Effector CD4-positive, alpha-beta T cell (primary cell): ENCODE data around the gene FSTL4.
"Not testable (repeated sequence)": the region's sequence is repeated elsewhere in the genome, so short reads cannot be mapped to it uniquely, and the experiment has no call there.

Experiments used
- DNase-seq: peaks from one replicate; pipeline ENCODE4 v3.0.0-alpha.2; 2020

Gene FSTL4

GRCh38 chr5:133400120-133400519 is 212.2 kb downstream of the FSTL4 start:
- no peak for DNase-seq

DNA sequence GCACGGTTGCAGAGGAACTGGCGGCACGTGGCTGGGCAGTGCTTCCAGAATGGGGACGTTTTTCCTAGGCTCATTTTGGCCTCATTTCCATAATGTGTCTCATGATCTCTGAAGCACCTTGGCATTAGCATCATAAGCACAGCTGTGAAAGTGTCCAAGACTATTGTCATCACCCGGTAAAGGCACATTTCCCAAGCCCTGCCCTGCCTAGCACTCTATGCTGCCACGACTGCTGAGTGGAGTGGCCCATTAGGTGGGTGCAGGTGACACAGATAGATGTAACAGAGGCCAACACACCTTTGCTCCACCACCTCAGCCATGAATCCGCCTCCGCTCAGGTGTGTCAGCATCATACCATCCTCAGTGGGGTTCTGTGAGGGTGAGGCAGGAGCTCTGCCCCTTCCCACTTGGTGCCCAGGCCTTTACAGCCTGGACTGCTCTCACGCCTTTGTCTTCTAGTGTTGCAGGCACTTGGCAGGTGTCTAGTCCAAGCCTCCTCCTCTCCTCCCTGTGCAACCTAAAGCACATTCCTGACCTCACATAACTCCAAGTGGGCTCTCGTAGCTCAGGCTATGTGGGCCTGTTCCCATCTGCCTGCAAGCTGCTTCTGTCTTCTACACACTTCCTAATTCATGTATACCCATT is 213.0 kb downstream of the FSTL4 start:
- no peak for DNase-seq

- DNase-seq, result no peak
Measured at GRCh38 chr5:133398646-133399101, 213.7 kb downstream of the FSTL4 start.

GRCh38 chr5:133397990-133398645 is 214.2 kb downstream of the FSTL4 start:
- no peak for DNase-seq

DNA sequence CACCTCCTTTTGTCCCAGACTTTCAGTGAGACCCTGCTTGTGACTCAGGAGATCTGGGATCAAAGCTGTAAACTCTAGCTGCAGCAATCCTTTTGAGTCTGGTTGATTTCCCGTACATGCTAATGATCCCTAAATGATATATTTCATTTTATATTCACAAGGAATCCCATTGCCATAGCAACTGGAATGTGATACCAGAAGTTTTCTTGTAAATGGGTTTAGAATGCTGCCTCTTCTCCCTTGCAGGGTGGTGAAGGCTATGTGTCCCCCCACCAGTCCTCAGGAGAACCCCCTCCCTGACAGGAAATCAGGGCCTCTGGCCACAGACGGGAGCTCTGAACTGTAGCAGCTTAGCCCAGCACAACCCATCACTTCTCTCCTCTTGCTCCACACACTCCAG is 215.0 kb downstream of the FSTL4 start:
- DNase-seq, result no peak

- no peak for DNase-seq
Measured at GRCh38 chr5:133396814-133397213, 215.5 kb downstream of the FSTL4 start.

DNA sequence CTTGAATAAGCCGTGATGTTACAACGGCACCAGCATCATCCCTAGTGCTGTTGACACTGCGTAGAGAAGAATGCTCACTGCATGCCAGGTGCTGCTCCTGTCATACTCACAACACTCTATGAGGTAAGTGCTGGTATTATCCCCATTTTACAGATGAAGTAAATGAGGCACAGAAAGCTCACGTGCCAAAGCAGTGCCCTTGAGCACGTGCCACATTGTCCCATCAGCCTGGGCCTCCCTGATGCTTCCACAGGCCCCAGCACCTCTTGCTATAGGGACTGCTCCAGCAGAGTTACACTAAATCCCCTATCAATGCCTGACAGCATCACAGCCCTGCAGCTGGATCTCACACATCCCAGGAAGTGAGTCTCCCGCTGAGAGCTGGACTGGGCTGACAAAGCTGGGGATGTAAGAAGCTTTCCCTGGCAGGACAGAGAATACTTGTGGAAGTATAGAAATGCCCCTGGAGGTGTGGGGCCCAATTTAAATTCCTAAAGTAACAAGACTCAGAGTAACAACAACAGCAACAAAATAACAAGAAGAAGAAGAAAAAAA is 216.1 kb downstream of the FSTL4 start:
- no peak for DNase-seq

DNA sequence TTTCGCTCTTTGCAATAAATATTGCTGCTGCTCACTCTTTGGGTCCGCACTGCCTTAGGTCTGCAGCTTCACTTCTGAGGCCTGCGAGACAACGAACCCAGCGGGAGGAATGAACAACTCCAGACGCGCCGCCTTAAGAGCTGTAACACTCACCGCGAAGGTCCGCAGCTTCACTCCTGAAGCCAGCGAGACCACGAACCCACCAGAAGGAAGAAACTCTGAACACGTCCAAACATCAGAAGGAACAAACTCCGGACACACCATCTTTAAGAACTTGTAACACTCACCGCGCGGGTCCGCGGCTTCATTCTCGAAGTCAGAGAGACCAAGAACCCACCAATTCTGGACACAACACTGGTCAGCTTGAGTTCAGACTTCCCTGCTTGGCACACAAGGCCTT is 217.1 kb downstream of the FSTL4 start:
- DNase-seq, result not testable (repeated sequence)

DNA sequence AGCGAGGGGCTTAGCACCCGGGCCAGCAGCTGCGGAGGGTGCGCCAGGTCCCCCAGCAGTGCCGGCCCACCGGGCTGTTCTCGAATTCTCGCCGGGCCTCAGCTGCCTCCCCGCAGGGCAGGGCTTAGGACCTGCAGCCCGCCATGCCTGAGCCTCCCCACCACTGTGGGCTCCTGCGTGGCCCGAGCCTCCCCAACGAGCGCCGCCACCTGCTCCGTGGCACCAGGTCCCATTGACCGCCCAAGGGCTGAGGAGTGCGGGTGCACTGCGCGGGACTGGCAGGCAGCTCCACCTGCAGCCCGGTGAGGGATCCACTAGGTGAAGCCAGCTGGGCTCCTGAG is 217.9 kb downstream of the FSTL4 start:
- not testable (repeated sequence) for DNase-seq

- DNase-seq, result no peak
Measured at GRCh38 chr5:133393776-133394476, 218.4 kb downstream of the FSTL4 start.

DNA sequence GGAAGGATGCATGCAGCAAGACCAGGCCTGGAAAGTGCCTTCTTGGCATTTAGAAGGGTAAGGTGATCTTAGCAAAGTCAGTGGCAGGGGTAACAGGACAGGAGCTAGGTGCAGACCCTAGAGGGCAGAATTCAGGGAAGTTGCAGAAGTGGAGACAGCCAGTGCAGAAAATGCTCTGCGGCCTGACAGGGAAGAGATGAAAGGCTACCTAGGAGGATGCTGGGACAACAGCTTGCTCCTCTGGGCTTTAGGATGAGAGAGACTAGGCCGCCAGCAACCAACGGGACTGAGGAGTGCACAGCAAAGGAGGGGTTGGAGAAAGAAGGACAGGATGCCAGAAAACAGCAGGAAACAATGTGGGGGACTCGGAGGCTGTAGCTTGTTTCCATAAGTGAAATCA is 219.9 kb downstream of the FSTL4 start:
- DNase-seq, result no peak

- no peak for DNase-seq
Measured at GRCh38 chr5:133391354-133392136, 220.8 kb downstream of the FSTL4 start.

DNA sequence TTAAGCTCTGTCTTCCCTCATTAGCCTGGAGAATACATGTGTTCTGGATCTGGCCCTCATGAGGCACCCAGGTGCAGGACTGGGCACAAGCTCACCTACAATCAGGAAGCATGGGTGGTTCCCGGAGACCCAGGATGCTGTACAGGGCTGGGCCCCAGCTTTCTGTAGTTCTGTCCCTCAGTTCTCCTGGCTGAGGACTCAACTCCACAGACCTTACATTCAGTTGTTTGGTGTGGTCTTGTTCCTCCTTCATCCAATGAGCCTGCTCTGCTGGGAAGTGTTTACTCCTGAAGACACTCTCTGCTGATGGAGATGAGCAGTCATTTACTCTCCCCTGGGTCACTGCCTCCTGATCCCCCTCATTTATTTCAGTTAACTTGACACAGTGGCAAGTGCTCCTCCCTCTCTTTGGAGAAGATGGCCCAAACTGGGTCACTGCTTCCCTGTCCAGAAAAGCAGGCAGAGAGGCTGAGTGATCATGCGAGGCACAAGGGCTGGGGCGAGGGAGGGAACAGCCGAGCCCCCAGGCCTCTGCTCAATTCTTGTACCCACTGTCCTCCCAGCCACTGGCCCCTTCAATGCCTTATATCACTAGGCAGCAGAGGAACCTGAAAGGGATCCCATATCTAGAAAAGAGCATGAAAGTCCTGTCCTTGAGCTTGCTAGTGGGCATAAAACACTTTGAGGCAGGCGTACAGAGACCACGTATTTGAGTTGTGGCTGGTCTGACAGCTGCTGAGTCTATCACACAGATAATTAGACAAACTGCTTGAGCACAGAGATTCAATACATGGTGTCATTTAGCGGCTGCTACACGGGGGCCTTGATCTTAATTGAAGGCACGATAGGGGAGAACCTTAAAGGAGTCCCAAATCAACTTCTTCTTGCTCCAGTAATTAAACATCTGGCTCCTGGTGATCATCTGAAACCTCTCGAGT is 221.7 kb downstream of the FSTL4 start:
- no peak for DNase-seq

DNA sequence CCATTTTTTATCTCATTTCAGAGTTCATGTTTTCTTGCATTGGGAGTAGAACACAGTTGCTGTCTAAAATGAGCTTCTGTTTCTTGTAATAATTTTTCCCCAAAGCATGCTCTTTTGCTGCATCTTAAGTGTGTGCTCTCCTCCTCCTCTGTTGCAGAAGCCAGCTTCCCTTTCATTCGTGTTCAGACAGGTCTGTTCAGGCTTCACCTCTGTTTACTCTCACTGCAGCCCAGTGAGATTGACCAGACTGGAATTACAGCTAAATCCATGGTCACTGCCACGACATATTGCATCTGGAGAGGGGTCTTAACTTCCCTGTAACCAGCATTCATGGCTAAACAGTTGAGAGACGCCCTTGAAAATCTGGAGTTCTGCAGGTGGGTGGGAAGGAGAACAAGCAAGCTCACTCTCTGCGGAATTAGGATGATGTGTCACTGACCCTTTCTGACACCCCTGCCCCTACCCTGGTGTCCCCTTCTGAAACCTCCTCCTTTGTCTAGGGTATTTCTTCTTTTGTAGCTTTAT is 223.2 kb downstream of the FSTL4 start:
- no peak for DNase-seq

DNA sequence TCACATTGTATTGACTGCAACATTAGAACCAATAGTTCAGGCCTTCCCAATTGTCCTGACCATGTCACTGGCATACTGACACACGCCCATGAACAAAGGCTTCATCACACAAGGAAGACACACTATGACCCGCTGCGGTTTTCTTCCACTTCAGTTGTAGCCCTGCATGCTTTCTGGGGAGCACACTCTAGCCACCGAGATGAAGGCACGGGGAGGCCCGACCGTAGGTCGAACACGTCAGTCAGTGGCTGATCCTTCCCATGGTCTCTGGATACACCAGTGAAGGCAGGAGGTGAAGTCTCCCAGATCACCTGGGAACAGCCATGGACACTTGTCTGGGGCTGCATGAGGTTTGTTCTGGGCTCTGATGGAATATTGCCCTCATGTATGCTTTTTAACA is 224.7 kb downstream of the FSTL4 start:
- DNase-seq, result no peak

DNA sequence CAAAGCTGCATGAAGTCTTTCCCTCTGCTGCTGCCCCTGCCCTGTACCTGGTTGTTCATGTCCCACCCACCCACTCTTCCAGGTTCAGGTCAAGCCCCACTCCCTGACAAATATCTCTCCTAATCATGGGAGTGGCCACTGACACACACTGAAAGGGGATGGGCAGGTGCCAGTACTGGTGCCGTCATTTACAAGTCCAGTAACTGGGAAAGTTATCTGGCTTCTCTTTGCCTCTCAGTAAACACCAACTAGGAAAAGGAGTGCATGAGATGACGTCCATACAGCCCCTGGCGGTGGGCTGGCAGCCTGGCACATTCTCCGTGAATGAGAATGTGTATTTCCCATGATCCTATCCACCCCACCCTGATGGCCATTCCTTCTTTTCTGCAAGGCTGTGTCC is 225.2 kb downstream of the FSTL4 start:
- no peak for DNase-seq

GRCh38 chr5:133386662-133387061 is 225.7 kb downstream of the FSTL4 start:
- DNase-seq, result no peak

- DNase-seq, result no peak
Measured at GRCh38 chr5:133385346-133385745, 227.0 kb downstream of the FSTL4 start.

GRCh38 chr5:133384903-133385302 is 227.4 kb downstream of the FSTL4 start:
- no peak for DNase-seq

DNA sequence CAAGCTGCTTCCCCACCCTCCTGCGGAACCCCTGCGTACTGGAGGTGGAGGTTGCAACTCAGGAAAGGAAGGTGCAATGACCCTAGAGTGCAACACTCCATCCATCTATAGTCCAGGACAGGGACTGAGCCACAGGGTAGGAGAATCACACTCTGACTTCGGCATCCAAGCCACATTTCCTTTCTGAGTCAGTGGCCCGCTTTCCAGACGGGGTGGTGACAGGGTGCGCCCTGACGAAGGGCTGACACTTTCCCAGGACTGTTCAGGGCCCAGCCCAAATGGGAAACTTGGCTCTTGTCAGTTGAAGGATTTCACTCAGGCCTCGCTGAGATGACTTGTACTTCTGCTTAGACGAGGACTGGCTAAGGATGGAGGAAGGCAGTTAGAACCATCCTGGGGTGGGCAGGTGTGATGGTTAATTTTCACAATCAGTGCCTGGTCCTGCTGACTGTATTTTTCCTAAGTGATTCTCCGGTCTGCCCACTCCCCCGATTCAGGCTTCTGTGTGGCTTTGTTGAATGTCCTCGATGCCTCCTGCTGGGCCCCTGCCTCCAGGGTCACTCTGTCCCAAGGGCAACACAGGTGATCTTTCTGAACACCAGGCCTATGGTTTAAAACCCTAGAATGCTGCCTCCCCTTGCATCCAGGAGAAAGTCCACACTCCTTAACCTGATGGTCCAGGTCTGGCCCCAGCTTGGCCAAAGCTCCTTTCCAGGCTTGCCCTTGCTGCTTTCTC is 228.1 kb downstream of the FSTL4 start:
- no peak for DNase-seq

DNA sequence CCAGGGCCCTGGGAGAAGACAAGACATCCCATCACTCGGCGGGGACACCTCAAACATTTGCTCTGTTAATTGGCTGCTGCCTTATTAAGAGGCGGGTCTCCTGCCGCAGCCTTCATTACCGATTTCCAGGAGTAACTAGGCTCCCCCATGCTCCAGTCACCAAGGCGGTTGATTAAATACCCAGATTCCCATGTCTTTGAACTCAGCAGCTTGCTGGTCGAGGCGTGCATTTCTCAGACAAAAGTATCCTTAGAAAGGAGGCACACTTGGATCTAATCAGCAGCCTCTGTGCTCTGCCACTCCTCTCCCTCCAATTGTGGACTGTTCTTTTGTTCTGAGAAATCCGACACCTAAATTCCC is 228.8 kb downstream of the FSTL4 start:
- DNase-seq, result no peak
